Naive B cell (primary cell): Measurements from ENCODE around the gene FGF18. TPM values are rescaled to one million over a fixed set of nuclear protein-coding genes. Genes with fewer than 3 reads are reported as not detected.

Source experiments
- ATAC-seq, 2 donors: fragments of 150-1000 bp; cut with Tn5 transposase; 2 replicates each; pipeline ENCODE4 v1.10.0; 2021; ENCODE audit warnings: low read depth in 2 of 2, mild to moderate bottlenecking in 2 of 2, moderate library complexity in 2 of 2
- DNase-seq: peaks from one replicate; pipeline ENCODE4 v3.0.0; 2022
- H3K27ac Mint-ChIP-seq, 6 donors: one replicate each; pipeline ENCODE4 v1.8.0; 2020 to 2022; ENCODE audit warnings: mild to moderate bottlenecking in 6 of 6, mixed read lengths in 6 of 6, moderate library complexity in 5 of 6, inconsistent platforms in 2 of 6
- H3K27me3 Mint-ChIP-seq, 3 donors: one replicate each; pipeline ENCODE4 v1.8.0; 2021 to 2022; ENCODE audit warnings: mixed read lengths in 3 of 3, mild to moderate bottlenecking in 1 of 3
- H3K36me3 Mint-ChIP-seq, 2 donors: one replicate each; pipeline ENCODE4 v1.8.0; 2020 to 2022; ENCODE audit warnings: mixed read lengths in 2 of 2, inconsistent platforms in 1 of 2, mild to moderate bottlenecking in 1 of 2
- H3K4me1 Mint-ChIP-seq, 3 donors: one replicate each; pipeline ENCODE4 v1.8.0; 2020 to 2022; ENCODE audit warnings: mixed read lengths in 3 of 3, inconsistent platforms in 1 of 3, mild to moderate bottlenecking in 1 of 3, moderate library complexity in 1 of 3
- H3K4me3 Mint-ChIP-seq, 8 donors: one replicate each; pipeline ENCODE4 v1.8.0; 2020 to 2022; ENCODE audit warnings: mild to moderate bottlenecking in 8 of 8, mixed read lengths in 8 of 8, moderate library complexity in 8 of 8, inconsistent platforms in 2 of 8
- H3K9me3 Mint-ChIP-seq, 7 donors: one replicate each; pipeline ENCODE4 v1.8.0; 2020 to 2022; ENCODE audit warnings: mixed read lengths in 7 of 7, mild to moderate bottlenecking in 5 of 7, inconsistent platforms in 2 of 7, moderate library complexity in 1 of 7
- polyA plus RNA-seq, 6 donors: library from polyadenylated mRNA; unstranded; fragments of 300-500 nt; fragmentation: Illumina TruSeq; gene quantifications; one replicate each; pipeline ENCODE4 v1.2.3, GENCODE V29; 2021; ENCODE audit warnings: low read depth in 6 of 6

FGF18 gene
- polyA plus RNA-seq, 6 donors from 2014 or later, result not detected

DNA sequence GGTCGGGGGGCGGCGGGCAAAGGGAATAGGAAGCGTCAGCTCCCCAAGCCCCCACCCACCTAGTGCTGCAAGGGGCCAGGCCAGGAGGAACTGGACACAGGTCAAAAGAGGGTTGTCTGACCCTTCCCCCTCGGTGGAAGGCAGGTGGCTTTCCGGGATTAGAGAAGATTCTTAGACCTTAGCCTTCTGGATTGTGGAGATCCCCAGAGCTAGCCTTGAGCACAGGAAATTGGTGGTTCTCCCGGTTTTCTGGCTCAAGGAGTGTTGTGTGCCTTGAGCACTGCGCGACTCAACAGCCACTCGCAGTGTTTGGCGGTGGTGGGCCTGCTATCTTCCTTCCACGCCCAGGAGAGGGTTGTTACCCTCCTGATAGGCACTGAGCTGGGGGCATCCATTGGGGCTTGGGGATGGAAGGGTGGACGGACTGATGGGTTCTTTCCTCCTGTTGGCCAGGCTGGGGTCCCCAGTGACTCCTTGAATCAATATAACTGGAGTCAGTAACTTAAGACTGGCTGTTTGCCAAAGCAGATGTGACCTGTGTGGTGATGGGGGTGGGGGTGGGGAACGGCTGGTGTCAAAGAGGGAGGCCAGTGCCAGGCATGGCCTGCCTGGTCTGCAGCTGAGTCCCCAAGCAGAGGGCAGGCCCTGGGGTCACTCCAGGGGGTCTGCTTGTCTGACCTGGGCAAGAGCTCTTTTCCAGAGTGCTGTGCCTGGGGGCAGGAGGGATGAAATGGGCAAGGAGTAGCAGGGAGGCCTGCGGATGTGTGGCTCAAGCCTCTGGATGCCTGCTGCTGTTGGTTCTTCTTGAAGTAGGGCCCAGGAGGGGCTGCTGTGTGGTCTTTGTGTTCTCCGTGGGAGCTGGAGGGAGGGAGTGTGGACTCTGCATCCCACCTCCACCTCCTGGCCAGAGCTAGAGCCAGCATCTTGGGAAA is 2.1 kb downstream of the FGF18 start:
- Mint-ChIP-seq H3K27ac (peak overlapping the region in 1 of 6 donors; percentile 16), H3K36me3 (no peaks in the 10 kb centered on the region), H3K27me3 (peaks cover 9 to 49% (median 37%) of the 10 kb centered on the region in 3 donors), H3K4me3 (peak overlapping the region in 7 of 8 donors; percentile 30 to 87 (median 68)), H3K9me3 (peaks cover 0 to 2% (median 0%) of the 10 kb centered on the region in 7 donors), H3K4me1 (peaks cover 13 to 21% (median 15%) of the 10 kb centered on the region in 3 donors)
- no peak for ATAC-seq
- DNase-seq, result no peak

- DNase-seq (no peak), ATAC-seq (no peak)
Measured at GRCh38 chr5:171422495-171422894, 3.0 kb downstream of the FGF18 start.

GRCh38 chr5:171422902-171423663 is 3.6 kb downstream of the FGF18 start:
- no peak for ATAC-seq
- H3K4me1 Mint-ChIP-seq, result peaks cover 13 to 21% (median 15%) of the 10 kb centered on the region in 3 donors
- peaks cover 0 to 2% (median 0%) of the 10 kb centered on the region in 7 donors for H3K9me3 Mint-ChIP-seq

More at GRCh38 chr5:171422495-171422894, 3.0 kb downstream of the FGF18 start:
- H3K9me3 Mint-ChIP-seq, result peaks cover 0 to 2% (median 0%) of the 10 kb centered on the region in 7 donors
- no peaks in the 10 kb centered on the region for H3K36me3 Mint-ChIP-seq
- peaks cover 13 to 21% (median 15%) of the 10 kb centered on the region in 3 donors for H3K4me1 Mint-ChIP-seq
- H3K27me3 Mint-ChIP-seq, result peaks cover 9 to 49% (median 37%) of the 10 kb centered on the region in 3 donors
- H3K4me3 Mint-ChIP-seq, result no peak overlapping the region
- H3K27ac Mint-ChIP-seq, result no peak overlapping the region

GRCh38 chr5:171424726-171425125 is 5.3 kb downstream of the FGF18 start:
- Mint-ChIP-seq H3K27ac (no peak overlapping the region), H3K9me3 (peaks cover 0 to 4% (median 0%) of the 10 kb centered on the region in 7 donors), H3K36me3 (no peaks in the 10 kb centered on the region), H3K4me3 (no peak overlapping the region), H3K4me1 (peaks cover 8 to 12% (median 8%) of the 10 kb centered on the region in 3 donors), H3K27me3 (peaks cover 9 to 48% (median 37%) of the 10 kb centered on the region in 3 donors)
- ATAC-seq (no peak), DNase-seq (no peak)

More at GRCh38 chr5:171422902-171423663, 3.6 kb downstream of the FGF18 start:
- DNase-seq, result no peak
- Mint-ChIP-seq H3K4me3 (no peak overlapping the region), H3K27ac (no peak overlapping the region), H3K27me3 (peaks cover 9 to 49% (median 37%) of the 10 kb centered on the region in 3 donors), H3K36me3 (no peaks in the 10 kb centered on the region)

GRCh38 chr5:171425596-171426244 is 6.3 kb downstream of the FGF18 start:
- Mint-ChIP-seq H3K36me3 (no peaks in the 10 kb centered on the region), H3K9me3 (peaks cover 0 to 4% (median 0%) of the 10 kb centered on the region in 7 donors), H3K27ac (no peak overlapping the region), H3K4me1 (peaks cover 4 to 6% (median 6%) of the 10 kb centered on the region in 3 donors), H3K27me3 (peaks cover 9 to 42% (median 28%) of the 10 kb centered on the region in 3 donors), H3K4me3 (no peak overlapping the region)
- ATAC-seq, result no peak
- DNase-seq, result no peak

DNA sequence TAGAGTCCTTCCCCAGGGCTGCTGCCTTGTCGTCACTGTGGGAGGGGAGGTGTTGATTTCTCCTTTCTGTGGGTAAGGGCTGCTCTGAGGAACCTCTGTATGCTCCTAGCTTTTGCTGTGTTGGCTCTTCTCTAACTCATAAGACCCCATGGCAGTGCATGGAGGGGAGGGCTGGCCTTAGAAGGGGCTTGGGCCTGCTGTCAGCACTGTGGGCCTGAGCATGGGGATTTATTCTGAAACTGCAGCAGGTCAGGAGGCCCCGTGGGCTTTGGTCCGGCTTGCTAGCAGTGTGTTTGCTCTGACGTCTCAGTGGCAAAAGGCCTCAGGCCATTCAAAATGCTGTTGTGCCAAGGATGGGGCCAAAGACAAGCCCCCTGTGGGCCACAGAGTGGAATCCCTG is 6.8 kb downstream of the FGF18 start:
- H3K27me3 Mint-ChIP-seq, result peaks cover 8 to 36% (median 22%) of the 10 kb centered on the region in 3 donors
- H3K4me1 Mint-ChIP-seq, result peaks cover 0 to 2% (median under 1%) of the 10 kb centered on the region in 3 donors
- no peaks in the 10 kb centered on the region for H3K36me3 Mint-ChIP-seq
- H3K4me3 Mint-ChIP-seq, result no peak overlapping the region
- DNase-seq (no peak), ATAC-seq (no peak)
- no peak overlapping the region for H3K27ac Mint-ChIP-seq
- H3K9me3 Mint-ChIP-seq, result peaks cover 0 to 4% (median 0%) of the 10 kb centered on the region in 7 donors

DNA sequence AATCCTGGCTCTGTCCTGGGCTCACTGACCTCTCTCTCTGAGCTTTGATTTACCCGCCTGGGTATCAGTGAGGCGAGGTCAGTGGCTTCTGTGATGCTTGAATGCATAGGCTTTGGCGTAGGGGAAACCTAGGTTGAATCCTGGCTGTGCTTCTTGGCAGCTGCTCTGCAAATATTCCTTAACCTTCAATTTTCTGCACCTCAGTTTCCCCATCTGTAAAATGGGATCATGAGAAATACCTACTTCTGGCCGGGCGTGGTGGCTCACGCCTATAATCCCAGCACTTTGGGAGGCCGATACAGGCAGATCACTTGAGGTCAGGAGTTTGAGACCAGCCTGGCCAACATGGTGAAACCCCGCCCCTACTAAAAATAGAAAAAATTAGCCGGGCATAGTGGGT is 7.2 kb downstream of the FGF18 start:
- DNase-seq, result no peak
- Mint-ChIP-seq H3K36me3 (no peaks in the 10 kb centered on the region), H3K9me3 (peaks cover 0 to 4% (median 0%) of the 10 kb centered on the region in 7 donors), H3K4me3 (no peak overlapping the region), H3K27me3 (peaks cover 5 to 32% (median 18%) of the 10 kb centered on the region in 3 donors), H3K27ac (no peak overlapping the region), H3K4me1 (no peaks in the 10 kb centered on the region)
- ATAC-seq, result no peak

- H3K4me3 Mint-ChIP-seq, result no peak overlapping the region
- peaks cover 5 to 24% (median 16%) of the 10 kb centered on the region in 3 donors for H3K27me3 Mint-ChIP-seq
- no peaks in the 10 kb centered on the region for H3K4me1 Mint-ChIP-seq
- ATAC-seq (no peak), DNase-seq (no peak)
- H3K36me3 Mint-ChIP-seq, result no peaks in the 10 kb centered on the region
- peak overlapping the region in 1 of 6 donors; percentile 38 for H3K27ac Mint-ChIP-seq
- H3K9me3 Mint-ChIP-seq, result peaks cover 0 to 2% (median 0%) of the 10 kb centered on the region in 7 donors
Measured at GRCh38 chr5:171427318-171428167, 8.1 kb downstream of the FGF18 start.

- no peaks in the 10 kb centered on the region for H3K36me3 Mint-ChIP-seq
- H3K27me3 Mint-ChIP-seq, result peaks cover 5 to 22% (median 10%) of the 10 kb centered on the region in 3 donors
- H3K9me3 Mint-ChIP-seq, result peaks cover 0 to 2% (median 0%) of the 10 kb centered on the region in 7 donors
- no peaks in the 10 kb centered on the region for H3K4me1 Mint-ChIP-seq
- no peak for DNase-seq
- ATAC-seq, result no peak
- no peak overlapping the region for H3K27ac Mint-ChIP-seq
- no peak overlapping the region for H3K4me3 Mint-ChIP-seq
Measured at GRCh38 chr5:171428168-171428696, 8.8 kb downstream of the FGF18 start.

- Mint-ChIP-seq H3K27me3 (peaks cover 5 to 21% (median 8%) of the 10 kb centered on the region in 3 donors), H3K4me3 (no peak overlapping the region), H3K4me1 (no peaks in the 10 kb centered on the region), H3K36me3 (no peaks in the 10 kb centered on the region), H3K9me3 (peaks cover 0 to 2% (median 0%) of the 10 kb centered on the region in 7 donors), H3K27ac (peak overlapping the region in 1 of 6 donors; percentile 72)
- no peak for ATAC-seq
- no peak for DNase-seq
Measured at GRCh38 chr5:171428809-171429542, 9.5 kb downstream of the FGF18 start.

DNA sequence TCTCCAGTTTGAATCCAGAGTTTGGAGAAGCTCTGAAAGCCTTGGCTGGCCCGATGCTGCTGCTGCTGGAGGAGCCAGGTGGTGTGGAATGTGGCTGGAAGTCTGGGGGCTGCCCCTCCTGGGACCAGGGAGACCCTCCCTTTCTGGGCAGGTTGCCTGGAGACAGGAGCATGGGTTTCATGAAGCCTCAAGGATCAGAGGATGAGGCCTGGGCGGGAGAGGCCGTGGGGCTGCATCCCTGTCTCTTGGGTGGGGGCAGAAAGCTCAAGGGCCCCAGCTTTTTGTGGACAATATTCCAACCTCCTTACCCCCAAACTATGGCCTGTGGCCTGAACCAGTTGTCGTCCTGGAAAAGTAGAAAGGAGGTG is 10.1 kb downstream of the FGF18 start:
- peaks cover 0 to 16% (median 3%) of the 10 kb centered on the region in 3 donors for H3K27me3 Mint-ChIP-seq
- no peak overlapping the region for H3K27ac Mint-ChIP-seq
- no peak overlapping the region for H3K4me3 Mint-ChIP-seq

More for the DNA sequence above, 10.1 kb downstream of the FGF18 start:
- no peaks in the 10 kb centered on the region for H3K4me1 Mint-ChIP-seq
- DNase-seq (no peak), ATAC-seq (no peak)
- no peaks in the 10 kb centered on the region for H3K36me3 Mint-ChIP-seq
- H3K9me3 Mint-ChIP-seq, result peaks cover 0 to 2% (median 0%) of the 10 kb centered on the region in 7 donors
